Transverse colon (tissue), 4 donors: ENCODE measurements around the gene GOLGA8S.
"Not testable (repeated sequence)": the region's sequence is repeated elsewhere in the genome, so short reads cannot be mapped to it uniquely, and the experiment has no call there.

Experiments
- EP300 ChIP-seq: sonication (generic); formaldehyde crosslinking; IDR thresholded peaks from one replicate; pipeline ENCODE4 v1.6.1; 2017; ENCODE audit warnings: antibody characterized with exemption, low read depth
- POLR2A ChIP-seq: fragments of 450-650 bp; IDR thresholded peaks from one replicate; pipeline ENCODE4 v1.6.1; 2016; ENCODE audit warnings: antibody characterized with exemption, mild to moderate bottlenecking, moderate library complexity
- POLR2AphosphoS5 ChIP-seq, 3 donors: sonication (generic); formaldehyde crosslinking; IDR thresholded peaks; one replicate each; pipeline ENCODE4 v1.6.1; 2016; ENCODE audit warnings: antibody characterized with exemption in 3 of 3
- TF ChIP-seq, protein P1 (sequence below), 5 experiments: fragments of 200-600 bp in 3 of 5; fragments of 450-650 bp in 2 of 5; sonication (generic) in 3 of 5; IDR thresholded peaks; 1 replicate in 2 of 5; 2 replicates in 3 of 5; pipeline ENCODE4 v1.5.1; 2016 to 2017; ENCODE audit warnings: antibody characterized with exemption in 5 of 5, inconsistent platforms in 3 of 5, mild to moderate bottlenecking in 2 of 5, moderate library complexity in 1 of 5

DNA sequence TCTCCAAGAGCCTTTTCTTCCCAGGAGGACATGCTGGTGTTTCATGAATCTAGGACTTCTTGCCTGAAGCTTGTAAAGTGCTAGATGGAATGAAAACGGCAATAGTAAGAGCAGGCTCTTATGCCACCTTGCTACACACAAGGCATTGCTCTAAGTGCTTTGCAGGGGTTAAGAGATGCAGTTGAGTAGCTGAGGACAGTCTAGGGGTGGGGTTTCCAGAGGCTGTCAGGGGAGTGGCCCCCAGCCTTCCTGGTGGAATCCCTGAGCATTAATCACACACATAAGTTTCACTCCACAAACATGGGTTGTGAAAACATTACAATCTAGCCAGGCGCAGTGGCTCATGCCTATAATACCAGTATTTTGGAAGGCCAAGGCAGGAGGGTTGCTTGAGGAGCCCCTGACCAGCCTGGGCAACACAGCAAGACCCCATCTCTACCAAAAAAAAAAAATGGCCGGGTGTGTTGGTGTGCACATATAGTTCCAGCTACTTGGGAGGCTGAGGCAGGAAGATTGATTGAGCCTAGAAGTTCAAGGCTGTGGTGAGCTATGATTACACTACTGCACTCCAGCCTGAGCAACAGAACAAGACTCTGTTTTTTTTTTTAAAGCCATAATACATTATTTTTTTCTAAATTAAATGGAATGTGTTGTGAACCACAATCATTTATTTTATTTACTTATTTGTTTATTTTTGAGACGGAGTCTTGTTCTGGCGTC is 58.5 kb downstream of the GOLGA8S start:
- TF ChIP-seq, protein P1, sequence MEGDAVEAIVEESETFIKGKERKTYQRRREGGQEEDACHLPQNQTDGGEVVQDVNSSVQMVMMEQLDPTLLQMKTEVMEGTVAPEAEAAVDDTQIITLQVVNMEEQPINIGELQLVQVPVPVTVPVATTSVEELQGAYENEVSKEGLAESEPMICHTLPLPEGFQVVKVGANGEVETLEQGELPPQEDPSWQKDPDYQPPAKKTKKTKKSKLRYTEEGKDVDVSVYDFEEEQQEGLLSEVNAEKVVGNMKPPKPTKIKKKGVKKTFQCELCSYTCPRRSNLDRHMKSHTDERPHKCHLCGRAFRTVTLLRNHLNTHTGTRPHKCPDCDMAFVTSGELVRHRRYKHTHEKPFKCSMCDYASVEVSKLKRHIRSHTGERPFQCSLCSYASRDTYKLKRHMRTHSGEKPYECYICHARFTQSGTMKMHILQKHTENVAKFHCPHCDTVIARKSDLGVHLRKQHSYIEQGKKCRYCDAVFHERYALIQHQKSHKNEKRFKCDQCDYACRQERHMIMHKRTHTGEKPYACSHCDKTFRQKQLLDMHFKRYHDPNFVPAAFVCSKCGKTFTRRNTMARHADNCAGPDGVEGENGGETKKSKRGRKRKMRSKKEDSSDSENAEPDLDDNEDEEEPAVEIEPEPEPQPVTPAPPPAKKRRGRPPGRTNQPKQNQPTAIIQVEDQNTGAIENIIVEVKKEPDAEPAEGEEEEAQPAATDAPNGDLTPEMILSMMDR (IDR thresholded peaks at IDR 0.05) = not testable (repeated sequence)
- not testable (repeated sequence) for TF ChIP-seq POLR2A; POLR2AphosphoS5 (IDR thresholded peaks at IDR 0.05); EP300
